OCI-LY1 (cell line): ENCODE measurements around the gene TERF2IP.

Experiments
- H2AFZ ChIP-seq: fragments of 200-600 bp; sonication (generic), shearing (Covaris generic); 2 replicates; pipeline ENCODE4 v1.6.0; 2014; ENCODE audit warnings: antibody characterized with exemption, mild to moderate bottlenecking, low read length
- H3F3A ChIP-seq: fragments of 200-600 bp; sonication (generic), shearing (Covaris generic); 2 replicates; pipeline ENCODE4 v1.6.0; 2014; ENCODE audit warnings: mild to moderate bottlenecking, antibody characterized with exemption, low read length, moderate library complexity; ENCODE audit not compliant: insufficient read depth
- H3K27ac ChIP-seq: fragments of 200-600 bp; sonication (generic); 2 replicates; pipeline ENCODE4 v1.5.1; 2014; ENCODE audit warnings: low read length, mixed run types, mild to moderate bottlenecking, low read depth; ENCODE audit not compliant: poor library complexity, severe bottlenecking
- H3K27me3 ChIP-seq: fragments of 200-600 bp; sonication (generic); 2 replicates; pipeline ENCODE4 v1.6.0; 2014; ENCODE audit warnings: antibody characterized with exemption, mild to moderate bottlenecking, low read length, moderate library complexity; ENCODE audit not compliant: insufficient read depth
- H3K36me3 ChIP-seq: fragments of 200-600 bp; sonication (generic); 2 replicates; pipeline ENCODE4 v1.6.1; 2014; ENCODE audit warnings: mild to moderate bottlenecking, antibody characterized with exemption, low read length, moderate library complexity, mixed read lengths; ENCODE audit not compliant: insufficient read depth
- H3K4me1 ChIP-seq: fragments of 200-600 bp; sonication (generic); 2 replicates; pipeline ENCODE4 v1.5.1; 2014; ENCODE audit warnings: mild to moderate bottlenecking, low read length, moderate library complexity; ENCODE audit not compliant: insufficient read depth, severe bottlenecking
- H3K4me2 ChIP-seq: fragments of 200-600 bp; sonication (generic), shearing (Covaris generic); 2 replicates; pipeline ENCODE4 v1.6.1; 2014; ENCODE audit warnings: low read length
- H3K4me3 ChIP-seq: fragments of 200-600 bp; sonication (generic); 2 replicates; pipeline ENCODE4 v1.5.1; 2014; ENCODE audit warnings: low read length, low read depth, mild to moderate bottlenecking, mixed read lengths; ENCODE audit not compliant: poor library complexity, severe bottlenecking
- H3K79me2 ChIP-seq: fragments of 200-600 bp; shearing (Covaris generic); 2 replicates; pipeline ENCODE4 v1.6.1; 2016; ENCODE audit warnings: mixed run types, low read length, mixed read lengths; ENCODE audit not compliant: insufficient read depth
- H3K9ac ChIP-seq: fragments of 200-600 bp; sonication (generic), shearing (Covaris generic); 2 replicates; pipeline ENCODE4 v1.6.1; 2014; ENCODE audit warnings: mild to moderate bottlenecking, low read length, mixed read lengths
- H3K9me2 ChIP-seq: fragments of 200-600 bp; sonication (generic), shearing (Covaris generic); 2 replicates; pipeline ENCODE4 v1.6.1; 2014; ENCODE audit warnings: low read depth, mild to moderate bottlenecking, low read length, mixed read lengths
- H3K9me3 ChIP-seq: fragments of 200-600 bp; shearing (Covaris generic); 2 replicates; pipeline ENCODE4 v1.6.1; 2014; ENCODE audit warnings: low read length, mixed read lengths
- H4K20me1 ChIP-seq: fragments of 200-600 bp; sonication (generic), shearing (Covaris generic); 2 replicates; pipeline ENCODE4 v1.6.0; 2016; ENCODE audit warnings: mild to moderate bottlenecking, low read length; ENCODE audit not compliant: insufficient read depth
- CTCF ChIP-seq: fragments of 200-600 bp; sonication (generic), shearing (Covaris generic); IDR thresholded peaks from 2 replicates; pipeline ENCODE4 v1.5.1; 2017; ENCODE audit warnings: mild to moderate bottlenecking, antibody characterized with exemption, low read length, moderate library complexity, mixed read lengths
- EZH2 ChIP-seq: fragments of 200-600 bp; sonication (generic), shearing (Covaris generic); IDR thresholded peaks from 2 replicates; pipeline ENCODE4 v1.8.0; 2017; ENCODE audit warnings: borderline replicate concordance, mixed run types, mild to moderate bottlenecking, antibody characterized with exemption, low read length, moderate library complexity, mixed read lengths

The TERF2IP gene

GRCh38 chr16:75644240-75645012 is 3.1 kb upstream of the TERF2IP start:
- no peak overlapping the region for H3K4me3 ChIP-seq
- no peaks in the 10 kb centered on the region for H3K9me3 ChIP-seq
- no peak overlapping the region; the same call in 1 of the 2 replicates for H3K9ac ChIP-seq
- peaks cover 63% of the 10 kb centered on the region for H3K36me3 ChIP-seq
- H3F3A ChIP-seq: no peaks in the 10 kb centered on the region
- H3K27ac ChIP-seq: no peak overlapping the region
- no peak overlapping the region for H2AFZ ChIP-seq
- H3K4me1 ChIP-seq: peaks cover 28% of the 10 kb centered on the region
- TF ChIP-seq EZH2 (no peak), CTCF (peak; percentile 22; the same call in 1 of the 2 replicates)
- no peaks in the 10 kb centered on the region; the same call in 1 of the 2 replicates for H4K20me1 ChIP-seq
- no peaks in the 10 kb centered on the region for H3K9me2 ChIP-seq
- H3K27me3 ChIP-seq: no peaks in the 10 kb centered on the region
- peaks cover 61% of the 10 kb centered on the region for H3K79me2 ChIP-seq
- peak overlapping the region; percentile 87; the same call in 1 of the 2 replicates for H3K4me2 ChIP-seq

GRCh38 chr16:75647112-75647491 is 471 bp upstream of the TERF2IP start:
- peaks cover 87% of the 10 kb centered on the region for H3K79me2 ChIP-seq
- H3K27ac ChIP-seq: peak overlapping the region; percentile 39
- H3K4me1 ChIP-seq: peaks cover 53% of the 10 kb centered on the region
- H3K9me2 ChIP-seq: no peaks in the 10 kb centered on the region
- H3F3A ChIP-seq: no peaks in the 10 kb centered on the region
- peak overlapping the region; percentile 84 for H3K4me3 ChIP-seq
- peak overlapping the region; percentile 84 for H3K9ac ChIP-seq
- no peaks in the 10 kb centered on the region for H3K27me3 ChIP-seq
- H3K4me2 ChIP-seq: peak overlapping the region; percentile 87
- H4K20me1 ChIP-seq: no peaks in the 10 kb centered on the region; the same call in 1 of the 2 replicates
- H2AFZ ChIP-seq: no peak overlapping the region
- no peaks in the 10 kb centered on the region for H3K9me3 ChIP-seq
- peaks cover 39% of the 10 kb centered on the region for H3K36me3 ChIP-seq
- TF ChIP-seq CTCF: no peak
- no peak for TF ChIP-seq EZH2

- H3K27me3 ChIP-seq: no peaks in the 10 kb centered on the region
- peaks cover 29% of the 10 kb centered on the region for H3K36me3 ChIP-seq
- H2AFZ ChIP-seq: no peak overlapping the region
- no peak for TF ChIP-seq EZH2
- no peak for TF ChIP-seq CTCF
- no peaks in the 10 kb centered on the region for H3K9me2 ChIP-seq
- H3F3A ChIP-seq: no peaks in the 10 kb centered on the region
- H3K4me2 ChIP-seq: peak overlapping the region; percentile 84
- peak overlapping the region; percentile 94 for H3K9ac ChIP-seq
- H3K4me1 ChIP-seq: peaks cover 67% of the 10 kb centered on the region
- peak overlapping the region; percentile 86 for H3K27ac ChIP-seq
- H3K9me3 ChIP-seq: no peaks in the 10 kb centered on the region
- H3K79me2 ChIP-seq: peaks cover 92% of the 10 kb centered on the region
- H4K20me1 ChIP-seq: no peaks in the 10 kb centered on the region
- H3K4me3 ChIP-seq: peak overlapping the region; percentile 84
Measured at GRCh38 chr16:75648265-75649076, 898 bp downstream of the TERF2IP start.
